Muscle layer of duodenum (tissue), 2 donors: ENCODE measurements around the gene C2orf92.
"Not testable (repeated sequence)": the region's sequence is repeated elsewhere in the genome, so short reads cannot be mapped to it uniquely, and the experiment has no call there.

Experiments used
- H3K27ac ChIP-seq: one replicate; pipeline ENCODE4 v1.7.0; 2013; ENCODE audit warnings: mild to moderate bottlenecking, low read length
- H3K27me3 ChIP-seq: one replicate; pipeline ENCODE4 v1.7.0; 2013; ENCODE audit warnings: low read depth, mild to moderate bottlenecking, control low read depth, low read length
- H3K36me3 ChIP-seq, 2 donors: one replicate each; pipeline ENCODE4 v1.7.0; 2013; ENCODE audit warnings: low read length in 2 of 2, control low read depth in 1 of 2, mild to moderate bottlenecking in 1 of 2; ENCODE audit not compliant: insufficient read depth in 2 of 2, control insufficient read depth in 1 of 2
- H3K4me1 ChIP-seq, 2 donors: one replicate each; pipeline ENCODE4 v1.7.0; 2013; ENCODE audit warnings: low read length in 2 of 2, mild to moderate bottlenecking in 2 of 2, control low read depth in 1 of 2, moderate library complexity in 1 of 2; ENCODE audit not compliant: insufficient read depth in 2 of 2, control insufficient read depth in 1 of 2
- H3K4me3 ChIP-seq, 2 donors: one replicate each; pipeline ENCODE4 v1.7.0; 2013; ENCODE audit warnings: low read length in 2 of 2, low read depth in 1 of 2, mild to moderate bottlenecking in 1 of 2
- H3K9me3 ChIP-seq, 2 donors: one replicate each; pipeline ENCODE4 v1.7.0; 2013; ENCODE audit warnings: low read length in 2 of 2, control low read depth in 1 of 2, mild to moderate bottlenecking in 1 of 2; ENCODE audit not compliant: control insufficient read depth in 1 of 2
- donor health status: healthy.

C2orf92 gene

GRCh38 chr2:97661927-97662326, 7.6 kb upstream of the C2orf92 start:
- peak overlapping the region; percentile 77 to 79 for H3K4me3 ChIP-seq
- peak overlapping the region; percentile 93 for H3K27ac ChIP-seq
- H3K27me3 ChIP-seq = no peaks in the 10 kb centered on the region
- H3K36me3 ChIP-seq = peaks cover 15 to 37% of the 10 kb centered on the region in 2 donors
- H3K4me1 ChIP-seq = peaks cover 8 to 31% of the 10 kb centered on the region in 2 donors
- H3K9me3 ChIP-seq = no peaks in the 10 kb centered on the region

DNA sequence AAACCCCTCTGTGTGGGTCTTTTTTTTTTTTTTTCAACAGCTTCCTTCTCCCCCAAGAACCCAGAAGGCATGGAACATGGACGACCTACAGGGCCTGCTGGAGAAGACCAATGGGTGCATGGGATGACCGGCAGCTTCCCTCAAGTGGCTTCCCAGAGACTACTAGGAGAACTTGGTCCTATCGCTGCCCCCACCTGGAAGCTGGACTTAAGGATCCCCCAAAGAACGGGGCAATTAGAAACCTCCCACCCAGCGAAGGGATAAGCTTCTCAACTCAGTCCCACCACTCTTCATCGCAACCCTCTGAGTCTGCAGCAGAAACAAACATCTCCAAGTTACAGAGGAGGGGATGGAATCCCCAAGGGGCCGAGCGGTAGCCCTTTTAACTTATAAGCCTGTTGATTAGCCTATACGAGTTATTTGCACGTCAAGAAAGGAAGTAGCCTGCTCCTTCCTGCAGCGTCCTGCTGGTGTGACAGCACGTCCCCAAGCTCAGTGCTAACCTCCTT, 7.1 kb upstream of the C2orf92 start:
- peaks cover 8 to 31% of the 10 kb centered on the region in 2 donors for H3K4me1 ChIP-seq
- H3K36me3 ChIP-seq = peaks cover 11 to 32% of the 10 kb centered on the region in 2 donors
- peak overlapping the region; percentile 93 for H3K27ac ChIP-seq
- H3K9me3 ChIP-seq = no peaks in the 10 kb centered on the region
- no peaks in the 10 kb centered on the region for H3K27me3 ChIP-seq
- peak overlapping the region; percentile 77 to 79 for H3K4me3 ChIP-seq

GRCh38 chr2:97662895-97663625, 6.5 kb upstream of the C2orf92 start:
- Histone ChIP-seq H3K36me3 (peaks cover 11 to 26% of the 10 kb centered on the region in 2 donors), H3K4me1 (peaks cover 8 to 31% of the 10 kb centered on the region in 2 donors), H3K27me3 (no peaks in the 10 kb centered on the region), H3K27ac (peak overlapping the region; percentile 93), H3K9me3 (no peaks in the 10 kb centered on the region), H3K4me3 (peak overlapping the region; percentile 77 to 79)

- peak overlapping the region; percentile 77 to 79 for H3K4me3 ChIP-seq
- H3K9me3 ChIP-seq = no peaks in the 10 kb centered on the region
- peaks cover 5 to 20% of the 10 kb centered on the region in 2 donors for H3K36me3 ChIP-seq
- H3K27ac ChIP-seq = peak overlapping the region; percentile 93
- no peaks in the 10 kb centered on the region for H3K27me3 ChIP-seq
- H3K4me1 ChIP-seq = peaks cover 8 to 31% of the 10 kb centered on the region in 2 donors
These were observed 5.9 kb upstream of the C2orf92 start for GRCh38 chr2:97663626-97663961.

DNA sequence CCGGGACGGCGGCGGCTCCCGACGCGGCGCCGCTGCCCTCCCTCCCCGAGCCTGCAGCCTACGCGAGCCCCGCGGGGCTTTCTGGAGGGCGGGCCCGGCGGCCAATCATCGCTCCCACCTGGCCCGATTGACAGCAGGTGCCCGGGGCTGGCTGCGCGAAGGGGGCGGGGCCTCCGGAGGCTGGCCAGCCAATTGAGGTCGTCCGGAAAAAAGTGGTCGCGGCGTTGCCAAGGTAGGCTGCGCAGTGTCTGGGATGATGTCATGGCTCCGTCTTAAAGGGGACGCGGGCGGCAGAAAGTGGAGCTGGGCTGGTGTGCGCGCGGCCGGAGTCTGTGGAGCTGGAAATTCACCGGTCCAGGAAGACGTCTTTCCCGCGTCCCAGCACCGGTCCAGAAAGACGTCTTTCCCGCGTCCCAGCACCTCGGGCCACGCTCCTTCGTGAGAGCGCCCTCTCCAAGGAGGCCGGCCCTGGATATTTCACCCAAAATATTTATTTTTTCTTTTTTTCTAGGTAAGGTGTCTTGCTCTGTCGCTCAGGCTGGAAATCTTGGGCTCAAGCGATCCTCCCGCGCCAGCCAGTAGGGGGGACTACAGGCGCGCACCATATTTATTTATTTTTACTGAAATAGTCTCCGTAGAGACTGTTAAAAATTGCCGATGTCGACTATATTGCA, 5.4 kb upstream of the C2orf92 start, which contains the start of gene ACTR1B:
Gene ACTR1B (minus strand): TSS at position 83 of the 674 bp plus-strand sequence. CDS start 154 bp downstream, outside the sequence.
- no peaks in the 10 kb centered on the region for H3K27me3 ChIP-seq
- peaks cover 3 to 15% of the 10 kb centered on the region in 2 donors for H3K36me3 ChIP-seq
- peak within 1 kb of the TSS; percentile 93 for H3K27ac ChIP-seq
- no peaks in the 10 kb centered on the region for H3K9me3 ChIP-seq
- H3K4me1 ChIP-seq = peaks cover 8 to 31% of the 10 kb centered on the region in 2 donors
- H3K4me3 ChIP-seq = peak within 1 kb of the TSS; percentile 77 to 79

DNA sequence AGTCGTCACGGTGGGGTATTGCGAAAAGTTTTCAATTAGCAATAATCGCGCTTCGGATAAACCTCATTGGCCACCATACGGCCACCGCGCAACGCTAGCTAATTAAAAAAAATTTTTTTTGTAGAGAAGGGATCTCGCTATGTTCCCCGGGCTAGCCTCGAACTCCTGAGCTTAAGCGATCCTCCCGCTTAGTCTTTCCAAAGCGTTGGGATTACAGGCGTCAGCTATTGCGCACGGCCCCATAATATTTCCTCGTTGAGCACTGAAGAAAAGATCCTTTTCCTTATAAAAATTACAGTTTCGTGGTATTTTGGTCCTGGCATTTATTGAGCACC, 4.9 kb upstream of the C2orf92 start:
- H3K4me3 ChIP-seq = peak overlapping the region; percentile 67
- H3K27me3 ChIP-seq = no peaks in the 10 kb centered on the region
- H3K4me1 ChIP-seq = peaks cover 8 to 31% of the 10 kb centered on the region in 2 donors
- no peaks in the 10 kb centered on the region for H3K9me3 ChIP-seq
- H3K27ac ChIP-seq = peak overlapping the region; percentile 91
- peaks cover 3 to 13% of the 10 kb centered on the region in 2 donors for H3K36me3 ChIP-seq

GRCh38 chr2:97670471-97670870, 958 bp downstream of the C2orf92 start:
- H3K4me1 ChIP-seq = no peaks in the 10 kb centered on the region
- no peaks in the 10 kb centered on the region for H3K27me3 ChIP-seq
- no peak overlapping the region for H3K4me3 ChIP-seq
- no peaks in the 10 kb centered on the region for H3K9me3 ChIP-seq
- no peaks in the 10 kb centered on the region for H3K36me3 ChIP-seq
- no peak overlapping the region for H3K27ac ChIP-seq

DNA sequence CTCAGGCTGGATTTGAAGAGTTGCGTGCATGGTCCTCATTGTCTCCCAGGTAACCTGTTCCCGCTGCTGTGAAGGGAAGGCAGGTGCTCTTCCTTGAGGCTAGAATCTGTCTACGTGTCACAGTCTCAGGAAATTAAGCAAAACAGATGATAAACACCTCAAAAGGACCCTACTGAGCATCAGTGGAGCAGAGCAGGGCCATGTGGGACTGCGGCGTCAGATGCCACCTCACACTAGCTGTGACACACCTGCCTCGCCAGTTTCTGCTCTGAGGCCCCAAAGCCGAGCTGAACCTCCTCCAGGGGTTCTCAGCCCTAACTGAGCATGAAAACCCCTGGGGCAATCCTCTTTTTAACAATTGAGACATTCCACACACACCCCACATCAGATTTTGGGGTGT, 2.0 kb downstream of the C2orf92 start:
- Histone ChIP-seq H3K4me3 (no peak overlapping the region), H3K27ac (no peak overlapping the region), H3K27me3 (no peaks in the 10 kb centered on the region), H3K9me3 (no peaks in the 10 kb centered on the region), H3K36me3 (no peaks in the 10 kb centered on the region), H3K4me1 (no peaks in the 10 kb centered on the region)

DNA sequence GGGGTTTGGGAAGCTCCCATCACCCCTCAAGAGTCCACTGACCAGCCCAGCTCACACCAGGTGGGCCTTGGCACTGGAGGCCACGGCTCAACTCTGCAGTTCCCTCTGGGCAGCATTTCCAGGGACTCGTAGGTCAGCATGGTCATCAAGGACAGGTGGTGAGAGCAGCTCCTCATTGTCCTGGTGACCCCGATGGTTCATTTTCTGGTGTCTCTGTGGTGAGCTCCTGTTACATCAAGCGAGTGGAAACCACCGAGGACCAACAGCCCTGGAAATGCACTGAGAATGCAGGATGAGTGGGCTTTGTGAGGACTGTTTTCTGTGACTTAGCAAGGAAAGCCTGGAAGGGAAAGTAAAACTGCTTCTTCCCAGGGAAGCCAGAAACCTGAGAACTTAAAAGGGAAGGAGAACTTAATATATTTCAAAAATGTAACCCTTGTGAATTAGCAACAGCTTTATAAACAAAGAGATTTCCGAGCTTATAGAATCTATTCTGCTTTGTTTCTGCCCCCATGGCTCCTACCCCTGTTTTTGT, 3.2 kb downstream of the C2orf92 start:
- H3K27ac ChIP-seq, H3K4me3 ChIP-seq, H3K4me1 ChIP-seq, H3K36me3 ChIP-seq, H3K9me3 ChIP-seq, H3K27me3 ChIP-seq: not testable (repeated sequence)

- Histone ChIP-seq H3K27me3 (no peaks in the 10 kb centered on the region), H3K27ac (no peak overlapping the region), H3K4me1 (no peaks in the 10 kb centered on the region), H3K9me3 (no peaks in the 10 kb centered on the region), H3K36me3 (no peaks in the 10 kb centered on the region), H3K4me3 (no peak overlapping the region)
These were observed 3.8 kb downstream of the C2orf92 start for GRCh38 chr2:97673182-97673914.

DNA sequence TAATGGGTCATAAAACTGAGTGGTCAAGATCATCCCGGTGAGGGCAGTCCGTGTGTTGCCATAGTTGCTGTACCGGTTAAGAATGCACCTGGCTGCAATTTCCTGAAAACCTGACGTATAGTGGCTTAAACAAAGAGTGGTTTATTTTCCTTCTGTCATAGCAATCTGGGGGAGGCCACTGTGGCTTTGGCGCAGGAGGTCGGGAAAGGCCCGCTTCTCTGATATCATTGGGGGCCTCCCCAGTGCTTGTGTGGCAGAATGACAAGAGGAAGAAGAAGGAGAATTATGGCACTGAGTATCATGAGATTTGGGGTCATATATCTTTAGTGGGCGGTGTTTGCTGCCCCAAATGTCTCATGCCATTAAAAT, 4.4 kb downstream of the C2orf92 start:
- H3K4me3 ChIP-seq = no peak overlapping the region
- no peaks in the 10 kb centered on the region for H3K27me3 ChIP-seq
- no peaks in the 10 kb centered on the region for H3K9me3 ChIP-seq
- H3K4me1 ChIP-seq = no peaks in the 10 kb centered on the region
- H3K27ac ChIP-seq = no peak overlapping the region
- H3K36me3 ChIP-seq = no peaks in the 10 kb centered on the region
